ENCODE measurements around the gene TNIK.

GRCh38 chr3:171351676-171352075 lies 108.5 kb downstream of the TNIK start:
- TF ChIP-seq CTCF (IDR thresholded peaks at IDR 0.05) (no peak), POLR2A (IDR thresholded peaks at IDR 0.05) (no peak), POLR2AphosphoS5 (IDR thresholded peaks at IDR 0.05) (no peak)

Data from stomach (tissue), 4 donors.